NCI-H2227 (cell line): ENCODE data around the gene POU3F4.

Experiments used
- DNase-seq: peaks from one replicate; lab custom pipeline; 2025; ENCODE audit not compliant: unreplicated experiment; lab: John Stamatoyannopoulos, UW

Gene POU3F4

DNA sequence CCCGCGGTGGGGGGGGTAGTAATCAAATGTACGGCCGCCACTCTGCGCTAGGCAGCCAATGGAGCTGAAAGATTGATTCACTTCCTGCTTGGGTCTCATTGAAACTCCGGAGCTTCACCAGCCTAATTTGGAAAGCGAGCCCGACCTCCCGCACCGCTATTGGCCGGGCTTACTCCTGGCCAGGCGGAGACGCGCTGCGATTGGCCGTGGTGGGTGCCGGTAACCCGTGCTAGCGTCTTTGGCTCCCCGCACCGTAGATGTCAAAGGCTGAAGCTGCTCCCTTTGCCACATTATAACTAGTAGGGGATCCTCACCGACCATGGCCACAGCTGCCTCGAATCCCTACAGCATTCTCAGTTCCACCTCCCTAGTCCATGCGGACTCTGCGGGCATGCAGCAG lies at the start of gene POU3F4:
Gene POU3F4, plus strand, starts transcription at position 285 of the 400 bp plus-strand sequence. Its CDS starts 35 bp downstream, at position 320.
- DNase-seq, result no peak

DNA sequence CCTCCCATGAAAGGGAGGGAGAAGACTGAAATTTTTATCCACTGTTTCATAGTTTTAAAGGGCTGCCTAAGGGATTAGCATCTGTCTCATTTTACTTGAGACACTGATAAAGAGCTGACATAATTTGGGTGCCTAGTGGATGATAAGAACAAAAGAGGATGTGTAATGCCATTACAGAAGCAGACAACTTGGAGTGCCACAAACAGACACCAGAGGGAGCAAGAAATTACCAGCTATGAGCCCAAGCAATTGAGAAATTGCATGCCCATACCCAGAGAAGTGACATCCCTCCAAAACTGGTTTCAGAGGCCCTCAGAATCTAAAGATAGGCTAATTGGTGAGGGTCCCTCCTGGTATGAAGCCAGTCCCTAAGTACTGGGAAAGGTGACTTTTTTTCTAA lies 38.5 kb upstream of the POU3F4 start:
- DNase-seq, result no peak

DNA sequence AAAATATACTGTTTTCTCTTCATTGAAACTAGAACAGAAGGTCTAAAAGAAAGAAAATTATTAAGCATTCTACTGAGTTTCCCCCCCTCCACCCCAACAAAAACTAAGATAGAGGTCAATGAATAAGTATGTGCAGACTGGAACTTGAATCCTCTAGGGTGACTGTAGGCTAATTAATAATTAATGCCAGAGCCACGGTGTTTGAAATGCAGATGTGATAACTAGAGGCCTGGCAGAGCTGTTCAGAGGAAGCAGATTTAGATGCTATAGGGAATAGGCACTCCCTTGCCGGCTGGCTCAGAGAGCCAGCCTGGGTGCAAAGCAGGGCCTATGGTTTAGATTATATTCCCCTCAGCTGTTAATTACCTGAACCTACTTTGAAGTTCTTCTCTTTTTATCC lies 12.2 kb upstream of the POU3F4 start:
- DNase-seq, result no peak

DNA sequence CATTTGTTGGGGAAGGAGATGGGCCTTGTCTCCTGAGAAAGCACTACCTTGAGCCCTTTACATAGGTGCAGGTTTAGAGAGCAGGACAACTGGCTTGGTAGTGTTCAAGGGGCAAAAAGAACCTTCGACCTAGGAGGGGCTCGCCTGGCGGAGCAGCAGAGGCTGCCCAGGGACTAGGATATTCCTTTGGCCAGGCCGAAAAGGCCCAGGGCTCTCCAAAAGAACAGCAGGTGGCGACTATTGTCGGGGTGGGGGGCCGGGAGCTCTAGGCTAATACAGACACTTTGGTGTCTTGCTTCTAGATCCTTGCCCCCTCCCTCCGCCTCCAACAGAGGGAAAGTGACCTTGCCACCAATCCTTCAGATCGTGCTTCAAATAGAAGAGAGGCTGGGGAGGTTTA lies 7.1 kb upstream of the POU3F4 start:
- DNase-seq, result no peak

DNA sequence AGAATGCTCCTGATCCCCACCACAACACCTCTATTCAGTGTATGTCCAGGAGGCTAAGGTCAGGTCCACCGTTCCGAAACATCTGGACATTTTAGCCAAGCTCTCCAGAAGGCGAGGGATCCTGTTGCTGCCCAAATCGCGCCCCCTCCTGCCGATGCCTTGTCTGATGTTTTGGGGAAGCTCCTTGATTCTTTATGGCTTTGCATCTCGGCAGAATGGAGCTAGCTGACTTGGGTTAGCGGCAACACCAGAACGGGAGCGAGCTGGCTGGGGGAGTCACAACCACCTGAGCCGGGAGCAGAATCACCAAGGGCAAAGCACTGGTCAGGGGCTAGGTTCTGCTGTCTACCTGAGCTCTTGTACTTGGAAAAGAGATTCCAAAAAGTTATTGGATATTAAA lies 6.6 kb upstream of the POU3F4 start:
- no peak for DNase-seq

DNA sequence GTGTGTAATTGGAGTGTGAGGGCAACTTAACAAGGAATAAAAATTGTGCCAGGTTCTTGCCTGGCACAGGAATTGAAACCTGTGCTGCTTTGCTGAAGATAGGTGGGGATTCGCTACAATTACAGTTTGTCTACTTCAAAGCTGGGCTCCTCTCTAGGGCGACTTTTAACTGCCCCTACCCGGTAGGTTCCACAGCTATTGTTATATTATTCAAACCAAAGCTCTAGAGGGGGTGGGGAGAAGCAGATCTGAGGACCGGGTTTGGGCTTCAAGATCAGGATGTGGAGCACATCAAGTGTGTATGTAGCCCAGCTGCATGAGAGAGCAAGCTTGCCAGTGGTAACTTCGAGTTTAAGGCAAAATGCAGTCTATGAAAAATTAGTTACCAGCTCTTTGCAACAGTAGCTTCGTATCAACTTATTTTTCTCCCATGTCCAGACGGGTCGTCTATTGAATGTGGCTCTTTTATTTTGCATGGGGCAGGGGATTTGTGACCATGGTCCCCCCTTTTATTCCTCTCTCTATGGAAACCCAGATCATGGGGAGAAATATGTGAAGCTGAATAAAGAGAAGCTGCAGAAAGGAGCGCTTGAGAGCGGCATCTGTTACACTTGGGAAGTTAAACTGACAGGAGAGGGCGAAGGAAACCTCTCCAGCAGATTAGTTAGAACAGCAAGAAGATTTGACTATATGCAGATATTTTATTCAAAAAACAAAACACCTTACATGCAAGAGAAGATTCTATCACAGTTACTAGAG lies 3.2 kb upstream of the POU3F4 start:
- no peak for DNase-seq

DNA sequence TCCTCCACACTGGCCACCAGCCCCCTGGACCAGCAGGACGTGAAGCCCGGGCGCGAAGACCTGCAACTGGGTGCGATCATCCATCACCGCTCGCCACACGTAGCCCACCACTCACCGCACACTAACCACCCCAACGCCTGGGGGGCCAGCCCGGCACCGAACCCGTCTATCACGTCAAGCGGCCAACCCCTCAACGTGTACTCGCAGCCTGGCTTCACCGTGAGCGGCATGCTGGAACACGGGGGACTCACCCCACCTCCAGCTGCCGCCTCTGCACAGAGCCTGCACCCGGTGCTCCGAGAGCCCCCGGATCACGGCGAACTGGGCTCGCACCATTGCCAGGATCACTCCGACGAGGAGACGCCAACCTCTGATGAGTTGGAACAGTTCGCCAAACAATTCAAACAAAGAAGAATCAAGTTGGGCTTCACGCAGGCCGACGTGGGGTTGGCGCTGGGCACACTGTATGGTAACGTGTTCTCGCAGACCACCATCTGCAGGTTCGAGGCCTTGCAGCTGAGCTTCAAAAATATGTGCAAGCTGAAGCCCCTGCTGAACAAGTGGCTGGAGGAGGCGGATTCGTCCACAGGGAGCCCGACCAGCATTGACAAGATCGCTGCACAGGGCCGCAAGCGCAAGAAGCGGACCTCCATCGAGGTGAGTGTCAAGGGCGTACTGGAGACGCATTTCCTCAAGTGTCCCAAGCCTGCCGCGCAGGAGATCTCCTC lies 600 bp downstream of the POU3F4 start:
- no peak for DNase-seq

DNA sequence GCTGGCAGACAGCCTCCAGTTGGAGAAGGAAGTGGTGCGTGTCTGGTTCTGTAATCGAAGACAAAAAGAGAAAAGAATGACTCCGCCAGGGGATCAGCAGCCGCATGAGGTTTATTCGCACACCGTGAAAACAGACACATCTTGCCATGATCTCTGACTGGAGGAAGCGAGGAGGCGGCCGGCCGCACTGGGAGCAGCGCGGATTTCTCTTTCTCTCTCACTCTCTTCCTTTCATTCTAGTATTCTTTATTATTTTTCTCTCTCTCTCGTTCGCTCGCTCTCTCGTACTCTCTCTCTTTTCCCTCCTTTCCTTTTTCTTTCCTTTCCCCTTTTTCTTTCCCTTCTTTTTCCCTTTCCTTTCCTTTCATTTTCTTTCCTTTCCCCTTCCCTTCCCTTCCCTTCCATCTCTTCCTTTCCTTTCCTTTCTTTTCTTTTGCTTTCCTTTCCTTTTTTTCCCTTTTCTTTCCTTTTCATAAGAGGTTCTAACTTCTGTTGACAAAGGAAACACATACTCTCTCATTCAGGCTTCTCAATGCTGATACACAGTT lies 1.2 kb downstream of the POU3F4 start:
- DNase-seq, result no peak

DNA sequence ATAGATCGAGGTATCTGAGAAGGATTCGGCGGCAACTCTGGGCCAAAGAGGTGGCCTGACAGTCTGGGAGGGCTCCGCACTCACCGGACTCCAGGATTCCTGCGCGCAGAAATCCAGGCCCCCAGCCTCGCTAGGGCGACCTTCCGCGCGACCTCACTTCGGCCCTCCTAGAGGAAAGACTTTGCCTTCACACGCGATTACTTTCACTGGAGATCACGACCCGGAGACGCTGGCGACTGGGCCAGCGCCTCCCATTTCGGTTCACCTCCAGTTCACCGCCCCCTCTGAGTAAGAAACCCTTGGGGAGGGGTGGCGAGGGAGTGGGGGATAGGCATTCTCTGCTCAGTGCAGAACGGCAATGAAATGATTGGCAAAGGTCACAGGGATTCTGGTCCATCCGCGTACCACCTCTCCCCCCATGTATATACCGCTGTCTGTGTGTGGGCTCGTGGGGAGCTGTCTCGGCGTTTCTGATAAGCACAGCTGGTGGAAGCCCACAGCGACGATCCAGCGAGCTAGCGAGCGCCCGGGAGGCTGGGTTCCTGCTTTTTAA lies 2.5 kb downstream of the POU3F4 start:
- DNase-seq, result no peak

DNA sequence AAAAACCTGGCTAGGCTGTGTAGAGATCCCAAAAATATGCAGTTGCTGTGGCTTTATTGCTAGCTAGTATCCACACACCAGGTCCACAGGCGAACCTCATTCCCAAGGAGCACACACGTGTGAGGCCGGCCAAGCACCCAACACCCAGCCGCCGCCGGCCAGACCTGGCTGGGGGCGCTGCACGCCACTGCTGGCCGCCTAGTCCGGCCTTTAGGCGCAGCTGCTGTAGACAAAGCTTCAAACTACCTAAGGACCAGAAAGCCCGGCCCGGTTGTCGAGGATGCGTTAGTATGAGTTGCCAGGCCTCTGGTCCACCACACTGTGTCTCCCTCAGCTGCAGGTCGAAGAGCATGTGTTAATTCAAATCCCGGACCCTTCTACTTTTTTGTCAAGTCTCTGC lies 3.1 kb downstream of the POU3F4 start:
- no peak for DNase-seq

DNA sequence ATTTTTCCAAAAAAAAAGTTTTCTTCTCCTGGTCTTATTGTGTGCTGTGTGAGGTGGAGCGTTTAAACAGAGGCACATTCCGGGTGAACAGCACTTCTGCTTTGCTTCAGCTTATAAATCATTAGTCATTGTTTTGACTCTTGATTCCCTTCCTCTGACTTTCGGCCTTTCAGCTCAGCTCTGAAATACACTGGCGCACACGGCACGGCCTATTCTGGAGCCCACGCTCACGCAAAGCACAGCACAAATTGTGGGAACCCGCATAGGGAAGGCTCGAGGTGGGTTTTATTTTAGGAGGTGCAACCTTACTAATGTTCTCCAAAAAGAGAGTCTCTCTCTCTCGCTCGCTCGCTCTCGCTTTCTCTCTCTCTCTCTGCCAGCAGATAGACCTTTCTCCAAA lies 4.0 kb downstream of the POU3F4 start:
- no peak for DNase-seq

DNA sequence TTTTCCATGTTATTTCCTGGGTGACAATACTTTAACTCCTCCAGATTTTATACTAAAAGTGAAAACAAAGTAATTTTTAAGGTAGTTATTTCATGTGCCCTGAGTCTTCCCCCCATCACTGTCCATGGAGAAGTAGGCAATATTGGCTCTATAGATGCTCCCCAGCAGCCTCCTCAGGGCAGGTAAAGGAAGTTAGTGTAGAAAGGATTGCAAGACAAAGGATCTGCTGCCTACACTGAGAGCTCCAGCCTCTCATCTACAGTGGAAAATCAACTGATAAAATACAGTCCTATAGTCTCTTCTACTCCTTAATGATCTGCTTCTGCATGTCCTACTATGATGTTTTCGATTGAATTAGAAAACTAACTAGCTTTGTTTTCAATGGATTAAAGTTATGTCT lies 8.5 kb downstream of the POU3F4 start:
- DNase-seq, result no peak

DNA sequence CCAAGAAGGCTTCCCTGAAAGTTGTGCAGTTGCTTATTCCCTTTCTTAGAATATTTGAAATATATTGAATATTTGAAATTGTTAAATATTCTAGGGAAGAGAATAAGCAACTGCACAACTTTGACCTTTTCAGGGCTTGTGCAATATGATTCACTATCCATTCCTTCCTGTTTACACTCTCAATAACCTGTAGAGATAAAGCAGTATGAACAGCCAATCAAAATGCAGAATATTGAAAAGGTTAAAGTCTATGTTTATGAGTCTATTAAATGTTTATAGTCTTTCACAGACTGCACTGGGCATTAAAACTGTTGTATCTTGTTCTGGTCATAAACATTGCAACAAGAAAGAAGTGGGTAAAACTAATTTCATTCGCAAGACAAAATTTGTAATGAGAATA lies 13.8 kb downstream of the POU3F4 start:
- DNase-seq, result no peak

DNA sequence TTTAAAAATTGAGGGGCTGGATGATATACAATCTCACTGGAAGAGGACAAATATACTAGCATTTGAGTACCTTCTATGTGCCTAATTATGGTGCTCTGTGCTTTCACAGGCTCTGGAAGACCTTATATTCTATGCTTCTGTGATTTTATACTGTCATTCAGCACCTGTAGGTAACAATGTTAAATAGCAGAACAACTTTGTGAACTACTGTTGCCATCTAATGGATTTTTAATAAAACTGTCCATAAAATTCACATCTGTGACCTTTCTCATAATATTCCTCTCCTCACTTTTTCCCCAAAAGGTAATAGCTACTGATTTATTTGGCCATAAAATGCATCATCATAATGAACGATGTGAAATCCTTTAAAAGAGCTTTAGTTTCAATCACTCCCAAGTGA lies 21.9 kb downstream of the POU3F4 start:
- DNase-seq, result no peak

DNA sequence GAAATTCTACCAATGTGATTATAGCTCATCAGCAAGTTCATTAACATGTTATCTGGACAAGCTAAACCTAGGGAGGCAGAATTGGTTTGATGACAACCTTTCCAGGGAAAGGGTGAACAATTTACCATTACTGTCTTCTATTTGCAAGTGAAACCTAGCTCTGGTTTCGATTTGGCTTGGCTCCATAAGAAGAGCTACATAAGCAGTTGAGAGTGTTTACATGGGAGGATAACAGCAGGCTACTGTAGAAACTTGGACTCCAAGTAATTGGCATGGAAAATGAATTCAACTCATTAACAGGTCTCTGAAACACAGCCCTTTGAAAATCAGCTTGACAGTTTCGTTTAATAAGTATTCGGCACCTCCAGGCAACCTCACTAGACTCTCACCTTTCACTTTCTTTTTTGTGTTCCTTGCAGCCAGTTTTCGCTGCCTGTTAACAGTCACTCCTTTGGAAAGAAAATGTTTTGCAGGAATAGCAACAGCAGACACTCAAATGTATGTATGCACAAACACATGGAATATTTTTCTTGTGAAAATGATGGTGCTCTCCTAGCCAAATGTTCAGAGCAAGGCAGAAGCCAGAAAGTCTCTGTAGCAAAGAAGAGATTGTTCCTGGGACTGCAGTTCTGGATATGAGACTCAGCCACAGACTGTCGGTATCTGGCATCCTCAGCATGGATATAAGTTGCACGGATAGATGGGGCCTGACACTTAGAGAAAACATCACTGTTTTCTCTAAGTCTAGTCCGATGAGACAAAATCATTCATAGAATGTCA lies 27.5 kb downstream of the POU3F4 start:
- DNase-seq, result no peak
